ENCODE results near the gene EMX2.
A peak's percentile ranks its signal among the peaks of the same experiment; 100 is the strongest.

EMX2 gene

GRCh38 chr10:117550076-117550475, 7.5 kb downstream of the EMX2 start:
- WGBS (ENCODE audit: insufficient coverage): 10% methylated on average over 2 of the region's 6 CpGs
- ChIA-PET POLR2A (interaction anchor here (0.7 kb wide), 1 partner anchor 10 kb away, joined by 3 read pairs; no protein-coding TSS in a partner anchor), CTCF (interaction anchor here (1.0 to 4.1 kb wide), 2 partner anchors 11 to 51 kb away, joined by 3 to 28 read pairs; no protein-coding TSS in a partner anchor)
- Histone ChIP-seq H3K36me3 (ENCODE audit: control insufficient read depth in 4 of 4, insufficient read depth in 4 of 4, low read length in 3 of 4) (no peaks in the 10 kb centered on the region), H3K27me3 (replicated peaks in 2 of 5; ENCODE audit: control insufficient read depth in 4 of 5, insufficient read depth in 5 of 5, low read length in 4 of 5) (peaks cover 26 to 100% (median 62%) of the 10 kb centered on the region in 5 experiments), H3K27ac (ENCODE audit: insufficient read depth in 1 of 2, low read depth in 1 of 2, low read length in 2 of 2, poor library complexity in 1 of 2, severe bottlenecking in 2 of 2) (no peak overlapping the region), H3K9me3 (ENCODE audit: control extremely low read depth in 1 of 5, control insufficient read depth in 4 of 5, insufficient read depth in 2 of 5, low read depth in 1 of 5, low read length in 4 of 5) (peaks cover 0 to 1% (median 0%) of the 10 kb centered on the region in 5 experiments), H3K4me3 (ENCODE audit: control insufficient read depth in 1 of 7, extremely low read depth in 1 of 7, insufficient read depth in 4 of 7, low read depth in 2 of 7, low read length in 6 of 7) (no peak overlapping the region), H3K4me1 (ENCODE audit: control extremely low read depth in 1 of 4, control insufficient read depth in 4 of 4, insufficient read depth in 4 of 4, low read length in 3 of 4) (peaks cover 0 to 19% (median 6%) of the 10 kb centered on the region in 4 experiments)
- DNase-seq: no peak

- no peaks in the 10 kb centered on the region for H3K36me3 ChIP-seq (ENCODE audit: control insufficient read depth in 4 of 4, insufficient read depth in 4 of 4, low read length in 3 of 4)
- H3K9me3 ChIP-seq (ENCODE audit: control extremely low read depth in 1 of 5, control insufficient read depth in 4 of 5, insufficient read depth in 2 of 5, low read depth in 1 of 5, low read length in 4 of 5): peaks cover 0 to 1% (median 0%) of the 10 kb centered on the region in 5 experiments
- DNase-seq: no peak
- ChIA-PET CTCF (interaction anchor here (1.0 to 4.1 kb wide), 2 partner anchors 12 to 50 kb away, joined by 3 to 28 read pairs; no protein-coding TSS in a partner anchor), POLR2A (interaction anchor here (0.7 kb wide), 1 partner anchor 52 kb away, joined by 4 read pairs; no protein-coding TSS in a partner anchor)
- peaks cover 0 to 13% (median 5%) of the 10 kb centered on the region in 4 experiments for H3K4me1 ChIP-seq (ENCODE audit: control extremely low read depth in 1 of 4, control insufficient read depth in 4 of 4, insufficient read depth in 4 of 4, low read length in 3 of 4)
- H3K4me3 ChIP-seq (ENCODE audit: control insufficient read depth in 1 of 7, extremely low read depth in 1 of 7, insufficient read depth in 4 of 7, low read depth in 2 of 7, low read length in 6 of 7): no peak overlapping the region
- H3K27ac ChIP-seq (ENCODE audit: insufficient read depth in 1 of 2, low read depth in 1 of 2, low read length in 2 of 2, poor library complexity in 1 of 2, severe bottlenecking in 2 of 2): no peak overlapping the region
- H3K27me3 ChIP-seq (replicated peaks in 2 of 5; ENCODE audit: control insufficient read depth in 4 of 5, insufficient read depth in 5 of 5, low read length in 4 of 5): peaks cover 26 to 100% (median 58%) of the 10 kb centered on the region in 5 experiments
- 2% methylated on average over 13 of the region's 22 CpGs for WGBS (ENCODE audit: insufficient coverage)
Measured at GRCh38 chr10:117550599-117551329, 8.2 kb downstream of the EMX2 start.

GRCh38 chr10:117551330-117552155, 9.0 kb downstream of the EMX2 start:
- H3K9me3 ChIP-seq (ENCODE audit: control extremely low read depth in 1 of 5, control insufficient read depth in 4 of 5, insufficient read depth in 2 of 5, low read depth in 1 of 5, low read length in 4 of 5): peaks cover 0 to 1% (median 0%) of the 10 kb centered on the region in 5 experiments
- peak in 2 of 3 donors; percentile 37 to 47 for DNase-seq
- H3K27me3 ChIP-seq (replicated peaks in 2 of 5; ENCODE audit: control insufficient read depth in 4 of 5, insufficient read depth in 5 of 5, low read length in 4 of 5): peaks cover 26 to 100% (median 58%) of the 10 kb centered on the region in 5 experiments
- H3K27ac ChIP-seq (ENCODE audit: insufficient read depth in 1 of 2, low read depth in 1 of 2, low read length in 2 of 2, poor library complexity in 1 of 2, severe bottlenecking in 2 of 2): no peak overlapping the region
- 9% methylated on average over 40 of the region's 45 CpGs for WGBS (ENCODE audit: insufficient coverage)
- no peak overlapping the region for H3K4me3 ChIP-seq (ENCODE audit: control insufficient read depth in 1 of 7, extremely low read depth in 1 of 7, insufficient read depth in 4 of 7, low read depth in 2 of 7, low read length in 6 of 7)
- peaks cover 0 to 13% (median 5%) of the 10 kb centered on the region in 4 experiments for H3K4me1 ChIP-seq (ENCODE audit: control extremely low read depth in 1 of 4, control insufficient read depth in 4 of 4, insufficient read depth in 4 of 4, low read length in 3 of 4)
- CTCF ChIA-PET: interaction anchor here (0.9 to 4.1 kb wide), 3 partner anchors 12 to 416 kb away, joined by 3 to 28 read pairs (median 3); no protein-coding TSS in a partner anchor
- no peaks in the 10 kb centered on the region for H3K36me3 ChIP-seq (ENCODE audit: control insufficient read depth in 4 of 4, insufficient read depth in 4 of 4, low read length in 3 of 4)
- POLR2A ChIA-PET: no interaction called here

GRCh38 chr10:117552156-117552631, 9.6 kb downstream of the EMX2 start:
- WGBS (ENCODE audit: insufficient coverage): 2% methylated on average over 34 of the region's 39 CpGs
- no peak for DNase-seq
- Histone ChIP-seq H3K27me3 (replicated peaks in 2 of 5; ENCODE audit: control insufficient read depth in 4 of 5, insufficient read depth in 5 of 5, low read length in 4 of 5) (peaks cover 26 to 99% (median 56%) of the 10 kb centered on the region in 5 experiments), H3K27ac (ENCODE audit: insufficient read depth in 1 of 2, low read depth in 1 of 2, low read length in 2 of 2, poor library complexity in 1 of 2, severe bottlenecking in 2 of 2) (no peak overlapping the region), H3K4me3 (ENCODE audit: control insufficient read depth in 1 of 7, extremely low read depth in 1 of 7, insufficient read depth in 4 of 7, low read depth in 2 of 7, low read length in 6 of 7) (no peak overlapping the region), H3K36me3 (ENCODE audit: control insufficient read depth in 4 of 4, insufficient read depth in 4 of 4, low read length in 3 of 4) (no peaks in the 10 kb centered on the region), H3K4me1 (ENCODE audit: control extremely low read depth in 1 of 4, control insufficient read depth in 4 of 4, insufficient read depth in 4 of 4, low read length in 3 of 4) (peaks cover 0 to 8% (median 4%) of the 10 kb centered on the region in 4 experiments), H3K9me3 (ENCODE audit: control extremely low read depth in 1 of 5, control insufficient read depth in 4 of 5, insufficient read depth in 2 of 5, low read depth in 1 of 5, low read length in 4 of 5) (peaks cover 0 to 1% (median 0%) of the 10 kb centered on the region in 5 experiments)
- POLR2A ChIA-PET: no interaction called here
- CTCF ChIA-PET: interaction anchor here (0.9 to 4.1 kb wide), 2 partner anchors 13 to 416 kb away, joined by 3 to 28 read pairs; no protein-coding TSS in a partner anchor

GRCh38 chr10:117552701-117553141, 10.2 kb downstream of the EMX2 start:
- Histone ChIP-seq H3K36me3 (ENCODE audit: control insufficient read depth in 4 of 4, insufficient read depth in 4 of 4, low read length in 3 of 4) (no peaks in the 10 kb centered on the region), H3K4me3 (ENCODE audit: control insufficient read depth in 1 of 7, extremely low read depth in 1 of 7, insufficient read depth in 4 of 7, low read depth in 2 of 7, low read length in 6 of 7) (no peak overlapping the region), H3K4me1 (ENCODE audit: control extremely low read depth in 1 of 4, control insufficient read depth in 4 of 4, insufficient read depth in 4 of 4, low read length in 3 of 4) (peaks cover 0 to 8% (median 1%) of the 10 kb centered on the region in 4 experiments), H3K9me3 (ENCODE audit: control extremely low read depth in 1 of 5, control insufficient read depth in 4 of 5, insufficient read depth in 2 of 5, low read depth in 1 of 5, low read length in 4 of 5) (peaks cover 0 to 1% (median 0%) of the 10 kb centered on the region in 5 experiments), H3K27ac (ENCODE audit: insufficient read depth in 1 of 2, low read depth in 1 of 2, low read length in 2 of 2, poor library complexity in 1 of 2, severe bottlenecking in 2 of 2) (no peak overlapping the region), H3K27me3 (replicated peaks in 2 of 5; ENCODE audit: control insufficient read depth in 4 of 5, insufficient read depth in 5 of 5, low read length in 4 of 5) (peaks cover 26 to 97% (median 54%) of the 10 kb centered on the region in 5 experiments)
- CTCF ChIA-PET: interaction anchor here (4.1 kb wide), 1 partner anchor 14 kb away, joined by 28 read pairs; no protein-coding TSS in a partner anchor
- no peak for DNase-seq
- POLR2A ChIA-PET: no interaction called here
- 11% methylated on average over 11 of the region's 13 CpGs for WGBS (ENCODE audit: insufficient coverage)

GRCh38 chr10:117553142-117553814, 10.7 kb downstream of the EMX2 start:
- DNase-seq: no peak
- Histone ChIP-seq H3K4me3 (ENCODE audit: control insufficient read depth in 1 of 7, extremely low read depth in 1 of 7, insufficient read depth in 4 of 7, low read depth in 2 of 7, low read length in 6 of 7) (no peak overlapping the region), H3K27ac (ENCODE audit: insufficient read depth in 1 of 2, low read depth in 1 of 2, low read length in 2 of 2, poor library complexity in 1 of 2, severe bottlenecking in 2 of 2) (no peak overlapping the region), H3K9me3 (ENCODE audit: control extremely low read depth in 1 of 5, control insufficient read depth in 4 of 5, insufficient read depth in 2 of 5, low read depth in 1 of 5, low read length in 4 of 5) (peaks cover 0 to 1% (median 0%) of the 10 kb centered on the region in 5 experiments), H3K4me1 (ENCODE audit: control extremely low read depth in 1 of 4, control insufficient read depth in 4 of 4, insufficient read depth in 4 of 4, low read length in 3 of 4) (peaks cover 0 to 8% (median 1%) of the 10 kb centered on the region in 4 experiments), H3K27me3 (replicated peaks in 2 of 5; ENCODE audit: control insufficient read depth in 4 of 5, insufficient read depth in 5 of 5, low read length in 4 of 5) (peaks cover 26 to 97% (median 53%) of the 10 kb centered on the region in 5 experiments), H3K36me3 (ENCODE audit: control insufficient read depth in 4 of 4, insufficient read depth in 4 of 4, low read length in 3 of 4) (no peaks in the 10 kb centered on the region)
- WGBS (ENCODE audit: insufficient coverage): 3% methylated on average over 65 of the region's 65 CpGs
- POLR2A ChIA-PET: no interaction called here
- CTCF ChIA-PET: interaction anchor here (4.1 kb wide), 1 partner anchor 14 kb away, joined by 28 read pairs; no protein-coding TSS in a partner anchor
